GM12874 (cell line): ENCODE measurements around the gene CDCA8.

ENCODE experiments used
- CTCF ChIP-seq: IDR thresholded peaks from 2 replicates; pipeline ENCODE4 v1.5.1; 2011; ENCODE audit warnings: low read depth, mild to moderate bottlenecking, control low read depth, low read length, moderate library complexity; ENCODE audit not compliant: insufficient read depth

CDCA8 gene

GRCh38 chr1:37673920-37674319, 18.4 kb upstream of the CDCA8 start:
- TF ChIP-seq CTCF, result no peak

- no peak for TF ChIP-seq CTCF
These were observed 15.8 kb upstream of the CDCA8 start for GRCh38 chr1:37676281-37677142.

GRCh38 chr1:37677143-37677439, 15.2 kb upstream of the CDCA8 start:
- TF ChIP-seq CTCF, result no peak

GRCh38 chr1:37677808-37678207, 14.5 kb upstream of the CDCA8 start:
- no peak for TF ChIP-seq CTCF

GRCh38 chr1:37680933-37681332, 11.4 kb upstream of the CDCA8 start:
- TF ChIP-seq CTCF, result no peak

- TF ChIP-seq CTCF, result peak; percentile 74
These were observed 9.9 kb upstream of the CDCA8 start for GRCh38 chr1:37682334-37682987.

- TF ChIP-seq CTCF, result no peak
These were observed 6.6 kb upstream of the CDCA8 start for GRCh38 chr1:37685722-37686121.
